Measurements from ENCODE around the gene CHPF.

CHPF gene

DNA sequence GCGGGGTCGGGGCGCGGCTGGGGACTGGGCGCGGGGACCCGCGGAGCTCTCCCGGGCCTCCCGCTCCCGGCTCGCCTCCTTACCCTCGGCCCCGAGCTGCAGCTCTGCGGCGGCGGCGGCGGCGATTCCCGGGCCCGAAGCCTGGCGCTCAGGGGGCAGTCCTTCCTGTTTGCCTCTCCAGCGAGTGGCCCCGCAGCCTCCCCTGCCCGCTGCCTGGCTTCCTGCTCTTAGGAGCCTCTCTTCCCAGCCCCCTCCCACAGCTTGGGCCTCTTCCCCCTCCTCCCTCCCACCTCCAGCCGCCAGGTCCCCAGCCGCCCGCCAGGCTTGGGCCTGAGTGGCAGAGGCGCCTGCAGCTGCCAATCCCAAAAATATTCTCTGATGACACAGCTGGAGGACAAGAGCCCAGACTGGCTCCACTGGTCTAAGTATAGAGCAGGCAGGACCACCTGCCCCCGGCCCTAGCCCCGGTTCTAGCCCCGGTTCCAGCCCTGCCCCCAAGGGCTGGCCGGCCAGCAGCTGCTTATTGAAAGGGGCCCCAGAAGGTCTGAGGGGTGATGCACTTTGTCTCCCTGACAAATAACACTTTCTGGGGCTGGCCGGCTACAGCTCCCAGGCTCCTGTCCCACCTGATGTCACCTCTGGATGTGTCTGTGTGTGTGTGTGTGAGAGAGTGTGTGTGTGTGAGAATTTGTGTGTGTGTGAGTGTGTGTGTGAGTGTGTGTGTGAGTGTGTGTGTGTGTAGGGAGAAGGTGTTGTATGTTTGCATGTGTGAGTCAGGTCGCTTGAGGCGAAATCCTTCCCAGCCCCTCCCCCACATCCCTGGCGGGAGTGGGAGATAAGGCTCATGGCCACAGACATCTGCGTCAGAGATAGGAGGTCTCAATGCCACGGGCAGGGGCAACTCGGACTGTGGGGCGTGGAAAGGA is 28.0 kb upstream of the CHPF start, which contains the start of gene OBSL1:
TSS of gene OBSL1 (minus strand) at position 229 of the 926 bp plus-strand sequence. CDS start 307 bp downstream, outside the sequence.
- peak within 1 kb of the TSS; percentile 76 for H3K9ac ChIP-seq (ENCODE audit: low read depth, low read length)

DNA sequence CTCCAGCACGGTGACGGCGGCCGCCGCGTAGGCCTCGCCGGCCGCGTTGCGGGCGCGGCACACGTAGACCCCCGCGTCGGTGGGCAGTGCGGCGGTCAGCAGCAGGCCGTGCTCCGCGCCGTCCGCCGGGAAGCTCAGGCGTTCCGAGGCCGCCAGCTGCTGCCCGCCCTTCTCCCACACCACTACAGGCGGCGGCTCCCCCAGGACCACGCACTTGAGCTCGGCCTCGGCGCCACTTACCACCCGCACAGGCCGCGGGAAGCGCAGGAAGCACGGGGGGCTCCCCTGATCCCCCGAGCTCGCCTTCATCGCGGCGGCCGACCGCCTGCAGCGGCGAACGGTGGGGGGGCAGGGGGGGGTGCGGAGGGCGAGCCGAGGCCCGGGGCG is 27.3 kb upstream of the CHPF start:
- Histone ChIP-seq H3K9ac (ENCODE audit: low read depth, low read length) (peak overlapping the region; percentile 76), H3K4me1 (ENCODE audit: insufficient read depth, low read length) (peaks cover 29% of the 10 kb centered on the region), H3K9me3 (ENCODE audit: control insufficient read depth, insufficient read depth, low read length) (no peaks in the 10 kb centered on the region), H3K36me3 (ENCODE audit: insufficient read depth, low read length) (peaks cover 4% of the 10 kb centered on the region; the same call in 1 of the 2 replicates)

More for the DNA sequence above, 28.0 kb upstream of the CHPF start, which contains the start of gene OBSL1:
- Histone ChIP-seq H3K4me1 (ENCODE audit: insufficient read depth, low read length) (peaks cover 30% of the 10 kb centered on the region), H3K36me3 (ENCODE audit: insufficient read depth, low read length) (peaks cover 4% of the 10 kb centered on the region; the same call in 1 of the 2 replicates), H3K9me3 (ENCODE audit: control insufficient read depth, insufficient read depth, low read length) (no peaks in the 10 kb centered on the region)

DNA sequence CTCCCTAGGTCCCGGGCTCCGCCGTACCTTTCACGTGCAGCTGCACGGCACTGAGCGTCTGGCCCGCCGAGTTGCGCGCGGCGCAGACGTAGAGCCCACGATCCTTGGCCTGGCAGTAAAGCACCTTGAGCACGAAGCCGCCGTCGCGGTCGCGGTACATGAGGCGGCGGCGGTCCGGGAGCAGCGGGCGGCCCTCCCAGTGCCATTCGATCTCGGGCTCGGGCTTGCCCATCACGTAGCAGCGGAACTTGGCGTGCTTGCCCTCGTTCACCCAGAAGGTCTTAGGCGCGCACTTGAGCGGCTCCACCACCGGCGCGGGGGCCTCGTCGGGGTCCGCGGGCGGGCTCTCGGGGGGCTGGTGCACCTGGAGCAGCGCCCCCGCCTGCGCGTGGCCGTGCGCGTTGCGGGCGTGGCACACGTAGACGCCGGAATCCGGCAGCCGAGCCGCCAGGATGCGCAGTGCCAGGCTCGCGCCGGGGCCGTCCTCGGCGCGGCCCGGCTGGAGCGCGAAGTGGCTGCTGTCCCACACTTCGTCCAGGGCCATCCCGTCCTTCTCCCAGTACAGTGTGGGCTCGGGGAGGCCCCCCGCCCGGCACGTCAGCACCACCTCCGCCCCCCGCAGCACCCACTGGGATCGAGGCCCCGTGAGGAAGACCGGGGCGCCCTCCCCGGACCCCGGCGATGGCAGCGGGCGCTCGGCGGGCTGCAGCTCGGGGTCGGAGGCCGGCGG is 26.8 kb upstream of the CHPF start:
- Histone ChIP-seq H3K36me3 (ENCODE audit: insufficient read depth, low read length) (peaks cover 4% of the 10 kb centered on the region; the same call in 1 of the 2 replicates), H3K9me3 (ENCODE audit: control insufficient read depth, insufficient read depth, low read length) (no peaks in the 10 kb centered on the region), H3K4me1 (ENCODE audit: insufficient read depth, low read length) (peaks cover 30% of the 10 kb centered on the region), H3K9ac (ENCODE audit: low read depth, low read length) (peak overlapping the region; percentile 76)

DNA sequence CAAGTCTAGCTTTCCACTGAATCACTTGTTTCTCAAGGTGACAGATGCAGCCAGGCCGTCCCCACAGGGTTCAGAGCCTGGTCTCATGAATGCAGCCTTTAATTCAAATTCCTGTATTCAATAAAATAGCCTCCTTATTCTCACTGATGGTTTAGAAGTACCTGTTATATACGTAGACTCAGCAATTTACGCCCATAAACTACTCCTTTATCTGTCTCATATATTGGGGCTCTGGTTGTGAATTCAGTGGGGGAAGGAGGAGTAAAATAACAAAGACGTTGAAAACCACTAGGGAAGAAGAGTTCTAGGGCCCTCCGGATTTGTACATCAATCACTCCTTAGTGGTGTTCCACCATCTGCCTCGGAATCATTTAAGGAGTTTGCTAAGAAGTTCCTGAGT is 26.0 kb upstream of the CHPF start:
- peak overlapping the region; percentile 76; the same call in 1 of the 2 replicates for H3K9ac ChIP-seq (ENCODE audit: low read depth, low read length)
- H3K36me3 ChIP-seq (ENCODE audit: insufficient read depth, low read length), result peaks cover 4% of the 10 kb centered on the region; the same call in 1 of the 2 replicates
- H3K4me1 ChIP-seq (ENCODE audit: insufficient read depth, low read length), result peaks cover 36% of the 10 kb centered on the region
- H3K9me3 ChIP-seq (ENCODE audit: control insufficient read depth, insufficient read depth, low read length), result no peaks in the 10 kb centered on the region

DNA sequence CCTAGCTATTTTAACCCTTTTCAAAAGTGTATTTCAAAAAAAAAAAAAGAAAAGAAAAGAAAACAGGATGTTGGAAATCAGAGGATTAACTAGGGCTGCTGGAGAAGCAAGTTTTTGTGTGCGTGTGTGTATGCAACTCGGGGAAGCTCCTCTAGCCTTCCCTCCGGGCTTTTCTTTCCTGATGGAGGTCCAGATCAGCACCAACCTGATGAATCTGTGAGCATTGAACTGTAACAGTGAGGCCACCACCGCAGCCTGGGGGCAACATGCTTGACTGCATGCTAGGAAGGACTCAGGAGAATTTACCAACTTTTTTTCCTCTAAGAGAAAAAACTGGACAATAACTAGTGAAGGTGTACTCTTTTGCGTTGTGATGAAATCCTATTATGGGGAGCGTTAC is 25.4 kb upstream of the CHPF start:
- Histone ChIP-seq H3K9me3 (ENCODE audit: control insufficient read depth, insufficient read depth, low read length) (no peaks in the 10 kb centered on the region), H3K36me3 (ENCODE audit: insufficient read depth, low read length) (peaks cover 10% of the 10 kb centered on the region), H3K9ac (ENCODE audit: low read depth, low read length) (no peak overlapping the region), H3K4me1 (ENCODE audit: insufficient read depth, low read length) (peaks cover 42% of the 10 kb centered on the region)

DNA sequence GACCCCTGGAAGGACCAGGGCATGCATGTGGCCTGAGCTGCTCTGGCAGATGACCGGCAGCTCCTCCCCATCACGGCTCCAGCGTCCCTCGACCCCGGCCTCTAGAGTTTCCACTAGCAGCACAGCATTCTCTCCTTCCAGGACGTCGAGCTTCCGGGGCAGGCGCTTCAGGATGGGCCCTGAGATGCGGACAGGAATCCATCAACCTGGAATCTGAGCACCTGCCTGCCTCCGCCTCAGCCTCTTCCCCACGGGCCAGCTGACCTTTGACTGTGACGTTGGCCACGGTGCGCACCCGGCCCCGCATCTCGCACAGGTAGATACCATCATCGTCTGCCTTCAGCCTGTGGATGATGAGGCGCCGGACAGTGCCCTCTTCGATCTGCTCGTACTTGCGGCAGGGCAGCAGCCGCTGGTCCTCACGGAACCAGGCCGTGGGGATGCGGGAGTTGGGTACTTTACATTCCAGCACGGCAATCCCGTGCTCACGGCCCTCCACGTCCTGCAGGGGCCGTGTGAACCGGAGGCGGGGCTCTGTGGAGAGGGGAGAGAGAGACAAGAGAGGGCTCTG is 24.3 kb upstream of the CHPF start:
- H3K4me1 ChIP-seq (ENCODE audit: insufficient read depth, low read length), result peaks cover 39% of the 10 kb centered on the region
- no peak overlapping the region for H3K9ac ChIP-seq (ENCODE audit: low read depth, low read length)
- H3K36me3 ChIP-seq (ENCODE audit: insufficient read depth, low read length), result peaks cover 11% of the 10 kb centered on the region
- no peaks in the 10 kb centered on the region for H3K9me3 ChIP-seq (ENCODE audit: control insufficient read depth, insufficient read depth, low read length)

DNA sequence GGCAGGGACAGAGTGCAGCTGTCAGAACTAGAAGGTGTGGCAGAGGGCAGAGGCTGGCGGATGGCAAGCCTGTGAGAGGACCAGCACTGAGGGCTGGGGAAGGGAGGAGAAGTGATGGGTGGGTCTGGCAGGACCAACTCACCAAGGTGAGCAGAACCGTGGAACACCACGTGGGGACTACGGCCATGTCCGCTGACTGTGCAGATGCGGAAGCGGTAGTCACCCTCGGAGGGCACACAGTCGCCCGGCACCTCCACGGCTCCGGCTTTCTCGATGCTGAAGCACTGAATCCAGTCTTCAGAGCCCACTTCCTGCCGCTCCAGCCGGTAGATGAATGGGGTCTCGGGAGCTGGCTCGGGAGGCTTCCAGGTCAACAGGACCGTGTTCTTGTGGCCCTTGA is 23.5 kb upstream of the CHPF start:
- Histone ChIP-seq H3K36me3 (ENCODE audit: insufficient read depth, low read length) (peaks cover 11% of the 10 kb centered on the region), H3K9me3 (ENCODE audit: control insufficient read depth, insufficient read depth, low read length) (no peaks in the 10 kb centered on the region), H3K4me1 (ENCODE audit: insufficient read depth, low read length) (peaks cover 40% of the 10 kb centered on the region), H3K9ac (ENCODE audit: low read depth, low read length) (no peak overlapping the region)

DNA sequence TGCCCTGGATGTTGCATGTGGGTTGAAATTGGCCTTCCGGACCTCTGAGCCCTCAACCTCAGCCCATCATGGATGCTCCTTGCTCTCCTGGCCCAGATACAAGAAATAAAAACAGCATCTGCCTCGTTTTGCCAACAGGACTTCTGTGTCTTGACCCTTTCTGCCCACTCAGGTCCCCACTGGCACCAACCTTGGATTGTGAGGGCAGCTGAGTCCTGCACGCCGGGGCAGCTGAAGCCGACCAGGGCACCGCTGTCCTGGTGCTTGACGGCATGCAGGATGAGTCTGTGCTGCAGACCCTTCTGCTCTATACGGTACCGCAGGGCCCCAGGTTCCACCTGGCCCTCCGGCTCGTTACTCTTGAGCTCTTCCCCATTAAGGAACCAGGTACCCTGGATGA is 23.0 kb upstream of the CHPF start:
- peaks cover 40% of the 10 kb centered on the region for H3K4me1 ChIP-seq (ENCODE audit: insufficient read depth, low read length)
- H3K9ac ChIP-seq (ENCODE audit: low read depth, low read length), result no peak overlapping the region
- H3K36me3 ChIP-seq (ENCODE audit: insufficient read depth, low read length), result peaks cover 11% of the 10 kb centered on the region
- no peaks in the 10 kb centered on the region for H3K9me3 ChIP-seq (ENCODE audit: control insufficient read depth, insufficient read depth, low read length)

DNA sequence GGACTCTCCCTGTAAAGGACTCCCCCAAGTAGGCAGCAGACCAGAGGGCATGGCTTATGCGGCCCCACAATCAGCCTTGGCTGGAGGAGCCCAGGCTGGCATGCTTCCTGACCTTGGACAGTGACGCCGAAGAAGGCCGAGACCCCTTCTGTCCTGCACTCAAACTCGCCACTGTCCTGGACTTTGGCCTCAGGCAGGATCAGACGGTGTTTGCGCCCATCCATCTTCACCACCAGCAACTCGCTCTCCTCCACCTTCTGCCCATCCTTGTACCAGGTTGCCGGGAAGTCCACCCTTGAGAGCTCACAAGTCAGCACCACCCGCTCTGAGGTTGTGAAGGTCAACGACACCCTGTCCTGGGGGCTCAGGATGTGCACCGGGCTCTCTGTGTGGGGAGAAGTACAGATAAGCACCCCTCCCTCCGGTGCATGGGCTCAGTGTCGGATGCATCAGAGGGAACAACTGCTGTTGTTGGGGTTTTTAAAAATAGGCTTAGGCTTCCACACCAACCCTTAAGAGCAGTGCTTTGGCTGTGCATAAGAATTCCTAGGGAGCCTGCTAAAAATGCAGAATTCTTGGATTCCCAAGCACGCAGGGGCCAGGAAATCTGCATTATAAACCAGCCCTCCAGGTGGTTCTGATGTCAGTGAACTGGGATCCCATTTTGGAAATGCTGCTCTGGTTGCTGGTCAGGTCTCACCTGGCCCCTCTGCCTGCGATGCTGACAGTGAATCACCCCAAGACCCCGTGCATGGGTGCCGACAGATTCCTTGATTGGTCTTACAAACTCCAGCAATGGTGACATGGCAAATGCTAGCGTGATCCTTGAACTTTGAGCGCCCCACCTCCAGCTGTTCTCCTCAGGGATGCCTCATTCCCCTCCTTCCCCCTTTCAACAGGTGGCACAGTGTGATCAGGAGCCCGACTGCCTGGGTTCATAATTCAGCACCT is 21.8 kb upstream of the CHPF start:
- H3K4me1 ChIP-seq (ENCODE audit: insufficient read depth, low read length), result peaks cover 51% of the 10 kb centered on the region
- no peak overlapping the region for H3K9ac ChIP-seq (ENCODE audit: low read depth, low read length)
- no peaks in the 10 kb centered on the region for H3K9me3 ChIP-seq (ENCODE audit: control insufficient read depth, insufficient read depth, low read length)
- H3K36me3 ChIP-seq (ENCODE audit: insufficient read depth, low read length), result peaks cover 11% of the 10 kb centered on the region

DNA sequence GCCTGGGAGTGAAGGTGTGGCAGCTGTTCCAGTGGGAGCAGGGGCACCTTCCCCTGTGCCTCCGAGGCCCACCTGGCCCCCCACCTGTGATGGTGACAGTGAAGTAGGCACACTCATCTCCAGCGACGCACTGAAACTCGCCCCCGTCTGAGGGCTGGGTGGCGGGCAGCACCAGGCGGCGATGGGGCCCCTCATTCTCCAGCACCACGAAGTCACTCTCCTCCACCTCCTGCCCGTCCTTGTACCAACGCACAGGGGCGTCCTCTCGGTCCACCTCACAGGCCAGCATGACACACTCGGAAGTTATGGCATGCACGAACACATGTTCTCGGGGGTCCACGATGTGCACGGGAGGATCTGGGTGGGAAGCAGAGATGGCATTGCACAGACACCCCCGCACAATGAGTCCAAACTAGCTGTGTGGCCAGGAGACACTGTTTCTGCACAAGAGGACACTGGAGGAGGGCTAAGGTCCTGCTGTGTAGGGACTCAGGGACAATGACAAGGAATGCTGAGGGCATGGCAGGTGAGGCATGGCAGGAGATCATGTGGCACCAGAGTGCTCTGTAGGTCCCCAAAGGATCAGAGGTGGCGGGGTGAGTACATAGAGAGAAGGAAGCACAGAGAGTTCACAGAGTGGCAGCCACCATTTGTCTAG is 19.8 kb upstream of the CHPF start:
- H3K4me1 ChIP-seq (ENCODE audit: insufficient read depth, low read length), result peaks cover 53% of the 10 kb centered on the region
- H3K9me3 ChIP-seq (ENCODE audit: control insufficient read depth, insufficient read depth, low read length), result no peaks in the 10 kb centered on the region
- H3K36me3 ChIP-seq (ENCODE audit: insufficient read depth, low read length), result peaks cover 7% of the 10 kb centered on the region
- H3K9ac ChIP-seq (ENCODE audit: low read depth, low read length), result no peak overlapping the region

DNA sequence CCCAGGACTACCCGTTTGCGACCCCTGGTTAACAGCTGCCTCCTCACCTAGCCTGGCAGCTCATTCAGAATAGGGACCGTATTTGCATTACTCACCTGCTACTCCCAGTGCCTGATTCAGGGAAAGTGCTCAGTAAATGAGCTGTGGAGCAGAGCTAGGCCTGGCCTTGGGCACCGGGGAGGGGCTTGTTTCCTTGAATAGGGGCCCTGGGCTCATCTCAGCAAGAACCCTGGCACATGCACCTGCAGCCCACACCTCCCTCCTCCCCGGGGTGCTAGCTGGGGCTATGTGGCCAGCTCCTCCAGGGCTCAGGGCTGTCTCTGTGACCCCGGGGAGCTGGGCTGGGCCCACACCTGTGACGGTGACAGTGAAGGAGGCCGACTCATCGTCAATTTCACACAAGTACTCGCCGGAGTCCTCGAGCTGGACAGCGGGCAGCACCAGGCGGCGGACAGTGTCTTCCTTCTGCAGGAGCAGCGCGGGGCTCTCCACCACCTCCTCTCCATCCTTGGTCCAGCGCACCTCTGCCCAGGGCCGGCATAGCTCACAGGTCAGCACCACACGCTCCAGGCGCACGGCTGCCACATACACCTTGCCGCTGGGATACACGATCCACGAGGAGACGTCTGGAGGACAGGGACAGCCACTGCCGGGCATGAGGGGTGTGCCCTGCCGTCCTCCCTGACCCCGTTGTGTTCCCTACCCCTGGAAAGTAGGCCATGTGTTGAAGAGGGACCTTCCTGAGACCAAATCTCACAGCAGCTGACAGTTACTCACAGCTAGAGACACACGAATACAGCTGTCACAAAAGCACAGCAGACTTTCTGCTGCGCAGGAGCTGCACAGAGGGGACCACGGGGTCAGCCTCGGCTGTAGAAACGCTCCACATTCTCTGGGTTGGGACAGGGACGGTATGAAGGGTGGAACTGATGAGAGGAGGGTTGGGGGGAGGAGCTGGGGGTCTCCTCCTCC is 18.7 kb upstream of the CHPF start:
- Histone ChIP-seq H3K9ac (ENCODE audit: low read depth, low read length) (no peak overlapping the region), H3K36me3 (ENCODE audit: insufficient read depth, low read length) (peaks cover 7% of the 10 kb centered on the region), H3K4me1 (ENCODE audit: insufficient read depth, low read length) (peaks cover 53% of the 10 kb centered on the region), H3K9me3 (ENCODE audit: control insufficient read depth, insufficient read depth, low read length) (no peaks in the 10 kb centered on the region)

Measured in ES-I3 (cell line).